GM13976 (cell line): ENCODE data around the gene MYOM3.

Experiments
- DNase-seq: peaks from one replicate; pipeline ENCODE4 v3.0.0; 2012; ENCODE audit warnings: low spot score
- CTCF ChIP-seq: IDR thresholded peaks from 2 replicates; pipeline ENCODE4 v1.5.1; 2012; ENCODE audit warnings: borderline replicate concordance, mild to moderate bottlenecking; ENCODE audit not compliant: insufficient read depth; ENCODE audit errors: extremely low read depth, missing control alignments, control extremely low read depth
- in situ Hi-C: fragments of 300-500 bp; cut with MboI; formaldehyde crosslinking; loops from one replicate; pipeline ENCODE4 v1.12.0; 2022; ENCODE audit warnings: low sequenced_read_pairs, mixed read lengths, inconsistent platforms; ENCODE audit not compliant: unreplicated experiment

Gene MYOM3

DNA sequence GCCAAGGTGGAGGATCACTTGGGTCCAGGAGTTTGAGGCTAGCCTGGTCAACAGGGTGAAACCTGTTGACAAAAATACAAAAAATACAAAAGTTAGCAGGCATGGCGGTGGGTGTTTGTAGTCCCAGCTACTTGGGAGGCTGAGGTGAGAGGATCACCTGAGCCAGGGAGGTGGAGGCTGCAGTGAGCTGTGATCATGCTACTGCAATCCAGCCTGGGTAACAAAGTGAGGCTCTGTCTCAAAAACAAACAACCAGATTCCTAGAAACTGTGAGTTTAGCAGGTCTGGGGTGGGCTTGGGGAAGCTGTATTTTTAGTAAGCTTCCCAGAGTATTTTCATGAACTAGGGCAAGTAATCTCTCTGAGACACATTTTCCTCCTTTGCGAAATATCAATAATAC lies 5.2 kb upstream of the MYOM3 start:
- in situ Hi-C loops: no loop called here
- no peak for DNase-seq
- no peak for TF ChIP-seq CTCF

DNA sequence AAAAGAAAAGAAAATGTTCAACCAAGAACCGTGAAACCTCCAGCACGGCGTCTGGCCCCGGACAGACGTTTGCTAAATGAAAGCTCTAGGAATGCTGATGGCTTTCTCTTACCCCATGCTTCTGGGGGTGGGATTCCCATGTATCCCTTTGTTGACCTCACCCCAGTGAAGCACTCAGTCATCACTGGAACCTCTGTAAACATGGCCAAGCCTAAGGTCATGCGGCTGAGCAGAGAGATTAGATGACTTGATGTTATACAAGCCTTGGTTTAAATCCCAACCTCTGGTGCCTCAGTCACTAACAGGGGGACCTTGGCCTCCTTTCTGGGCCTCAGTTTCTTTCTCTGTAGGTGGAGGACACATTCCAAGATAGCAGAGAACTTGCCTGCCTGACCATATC lies 2.8 kb upstream of the MYOM3 start:
- TF ChIP-seq CTCF: no peak
- in situ Hi-C loops: no loop called here
- no peak for DNase-seq

DNA sequence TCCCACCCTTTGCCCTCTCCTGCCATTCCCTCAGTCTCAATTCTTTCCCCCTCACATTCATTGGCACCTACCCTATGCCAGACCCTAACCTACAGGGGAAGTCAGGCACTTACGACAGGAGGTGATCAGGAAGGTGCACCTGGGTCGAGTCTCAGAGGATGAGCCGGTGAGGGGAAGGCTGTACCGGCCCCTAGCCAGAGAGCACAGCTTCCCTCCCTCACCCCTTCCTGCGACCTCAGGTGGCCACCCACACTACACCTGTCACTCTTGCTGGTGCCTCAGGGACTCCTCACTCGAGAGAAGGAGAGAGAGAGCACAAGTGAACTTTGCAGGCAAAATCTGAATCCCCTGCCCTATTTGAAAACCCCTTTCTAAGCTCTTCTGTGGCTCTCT lies 1.7 kb upstream of the MYOM3 start:
- TF ChIP-seq CTCF: no peak
- DNase-seq: no peak
- in situ Hi-C loops: no loop called here

- in situ Hi-C loops: no loop called here
- no peak for TF ChIP-seq CTCF
- DNase-seq: no peak
Measured at GRCh38 chr1:24111262-24111995, 506 bp downstream of the MYOM3 start.

- in situ Hi-C loops: no loop called here
Measured at GRCh38 chr1:24110642-24111261, 1.2 kb downstream of the MYOM3 start.

DNA sequence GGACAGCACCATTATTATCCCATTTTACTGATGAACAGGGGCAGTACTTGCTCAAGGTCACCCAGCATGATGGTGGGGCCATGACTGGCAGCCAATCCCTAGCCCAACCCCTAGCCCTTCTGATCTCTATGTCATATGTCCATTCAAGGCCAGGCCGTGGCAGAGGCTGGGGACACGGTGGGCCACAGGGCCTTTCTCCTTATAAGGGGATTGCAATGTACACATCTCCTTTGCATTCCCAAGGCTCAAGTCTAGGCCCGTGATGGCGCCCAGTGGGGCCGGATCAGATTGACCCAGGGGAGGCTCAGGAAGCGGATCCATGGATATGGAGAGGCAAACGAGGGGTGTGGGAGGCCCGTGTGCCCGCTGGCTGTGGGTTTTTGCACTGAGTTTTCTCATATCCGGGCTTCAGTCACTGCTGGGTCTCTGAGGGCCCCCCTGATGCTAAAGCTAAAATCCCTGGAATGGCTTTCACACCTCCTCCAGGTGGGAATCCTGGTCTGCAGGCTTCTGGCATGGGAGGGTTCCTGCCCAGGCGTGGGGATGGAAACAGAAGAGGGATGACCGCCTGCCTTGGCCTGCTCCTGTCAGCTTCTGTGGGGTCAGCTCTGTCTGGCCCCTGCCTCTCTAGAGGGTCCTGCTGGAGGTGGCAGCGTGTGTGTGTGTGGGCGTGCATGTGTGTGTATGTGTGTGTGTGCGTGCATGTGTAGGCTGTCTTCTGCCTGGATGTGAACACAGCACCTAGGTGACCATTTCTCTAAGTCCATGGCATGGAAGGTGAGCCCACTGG lies 2.1 kb downstream of the MYOM3 start:
- no peak for DNase-seq
- no peak for TF ChIP-seq CTCF
- in situ Hi-C loops: no loop called here

More at GRCh38 chr1:24110642-24111261, 1.2 kb downstream of the MYOM3 start:
- no peak for DNase-seq
- no peak for TF ChIP-seq CTCF
